Cortex of kidney (tissue), 1 donor: ENCODE measurements around the gene FHOD3.

ENCODE experiments used
- DNase-seq: peaks from one replicate; lab custom pipeline; 2025; lab: John Stamatoyannopoulos, UW

FHOD3 gene

DNA sequence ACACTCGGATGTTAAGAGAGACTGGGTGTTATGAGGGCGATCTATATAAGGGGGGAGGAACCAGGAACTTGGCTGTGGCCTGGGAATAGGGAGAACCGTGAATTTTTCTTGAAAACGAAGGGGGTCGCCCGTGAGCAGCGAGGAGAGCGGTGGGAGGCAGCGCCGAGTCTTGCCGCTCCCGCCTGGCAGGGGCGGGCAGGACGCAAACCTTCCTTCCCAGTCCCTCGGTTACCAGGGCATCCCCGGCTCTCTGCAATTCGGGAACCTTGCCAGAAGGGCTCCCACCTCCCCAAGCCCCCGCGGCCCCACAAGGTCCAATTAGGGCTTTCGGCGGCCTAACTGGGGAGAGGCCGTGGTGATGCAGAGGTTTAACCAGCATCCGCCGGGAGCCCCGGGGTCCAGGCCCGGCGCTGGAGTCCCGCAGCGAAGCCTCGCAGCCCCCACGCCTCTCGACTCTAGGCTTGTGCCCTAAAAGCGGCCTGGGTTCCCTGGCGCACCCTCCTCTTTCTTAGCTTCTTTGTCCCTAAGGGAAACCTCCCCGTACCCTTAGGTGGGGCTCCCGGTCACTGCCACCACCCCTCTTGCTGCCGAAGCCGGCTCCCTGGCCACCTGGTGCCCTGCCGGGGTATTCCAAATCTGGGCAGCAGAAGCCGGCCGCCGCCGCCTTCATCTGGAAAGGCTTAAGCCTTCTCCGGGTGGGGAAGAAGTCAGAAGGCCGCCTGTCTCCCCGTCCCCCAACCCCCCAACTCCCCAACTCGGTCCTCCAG, 680 bp upstream of the FHOD3 start:
- no peak for DNase-seq

DNA sequence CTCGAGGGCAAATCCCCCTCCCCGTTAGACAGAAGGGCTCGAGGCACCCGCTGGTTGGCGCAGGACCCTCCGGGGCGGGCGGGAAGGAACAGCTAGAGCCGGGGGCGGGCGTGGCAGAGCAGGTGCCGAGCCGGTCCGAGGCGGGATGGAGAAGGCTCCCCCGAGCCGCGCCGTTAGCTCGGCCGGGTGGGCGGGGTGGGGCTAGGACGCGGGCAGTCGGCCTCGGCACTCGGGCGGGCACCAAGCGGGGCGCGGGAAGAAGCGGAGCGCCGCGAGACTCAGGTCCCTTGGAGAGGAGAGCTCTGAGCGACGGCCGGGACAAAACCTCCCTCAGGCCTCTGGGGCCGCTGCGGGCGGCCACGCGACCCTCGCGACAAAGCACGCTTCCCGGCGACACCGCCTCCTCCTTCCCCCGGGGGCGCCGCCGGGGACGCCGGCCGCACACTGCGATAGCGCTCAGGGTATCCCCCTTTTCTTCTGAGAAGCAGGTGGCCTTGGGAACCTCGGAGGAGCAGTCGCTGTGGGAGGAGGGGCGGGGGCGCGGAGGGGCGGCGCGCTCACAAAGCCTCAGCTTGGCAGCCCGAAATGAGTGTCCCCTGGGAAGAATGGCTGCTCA, 721 bp downstream of the FHOD3 start:
- no peak for DNase-seq

DNA sequence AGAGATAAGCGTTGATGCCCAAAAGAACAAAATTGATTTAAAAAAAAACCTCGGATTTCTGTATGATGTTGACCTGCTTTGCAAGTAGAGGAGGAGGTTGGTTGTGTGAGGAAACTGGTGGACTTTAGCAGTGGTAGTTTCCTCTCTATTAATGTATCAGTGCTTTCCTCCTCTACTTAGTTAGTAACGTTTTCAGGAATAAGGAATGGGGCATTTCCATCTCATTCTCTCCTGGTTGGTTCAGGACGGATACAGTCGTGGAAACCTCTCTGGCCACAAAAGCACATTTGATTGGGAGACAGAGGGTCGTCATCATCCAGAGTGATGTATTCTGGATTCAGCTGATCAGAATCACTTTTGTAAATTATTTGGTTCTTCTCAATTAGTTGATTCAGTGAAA, 1.5 kb downstream of the FHOD3 start:
- no peak for DNase-seq

DNA sequence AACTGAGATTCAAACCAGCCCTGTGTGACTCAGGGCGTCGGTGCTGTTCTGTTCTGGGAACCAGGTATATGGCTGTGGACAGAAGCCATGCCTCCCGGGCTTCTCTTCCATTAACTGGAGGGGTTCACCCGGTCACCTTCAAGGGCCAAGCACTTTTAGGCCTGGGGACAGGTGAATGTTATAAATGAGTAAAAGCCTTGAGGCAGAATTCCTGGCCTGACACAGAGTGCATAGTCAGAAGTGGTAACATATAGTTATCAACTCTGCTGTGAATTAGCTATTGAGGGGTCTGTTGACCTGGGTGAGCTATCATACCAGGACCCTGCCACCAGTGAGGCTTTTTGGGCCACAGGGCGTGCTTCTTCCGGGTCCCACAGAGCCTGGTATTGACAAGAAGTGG, 2.7 kb downstream of the FHOD3 start:
- DNase-seq = no peak

DNA sequence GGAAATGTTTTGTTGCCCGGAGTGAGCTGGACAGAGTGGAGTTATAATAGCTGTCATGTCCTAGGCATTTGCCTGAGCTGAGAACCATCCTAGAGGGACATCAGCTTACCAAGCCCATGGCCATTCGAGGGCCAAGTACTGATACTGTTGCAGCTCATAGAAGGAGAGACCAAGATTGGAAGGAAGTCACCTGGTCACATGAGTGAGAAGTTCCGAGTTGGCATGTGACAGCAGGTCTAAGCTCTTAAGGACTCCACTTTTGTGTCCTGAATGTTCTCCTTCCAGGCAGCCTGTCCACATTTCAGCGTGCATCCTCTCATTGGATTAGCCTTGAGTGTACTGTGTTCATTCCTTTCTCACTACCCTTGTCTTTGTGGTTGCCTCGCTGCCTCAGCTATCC, 4.4 kb downstream of the FHOD3 start:
- no peak for DNase-seq

DNA sequence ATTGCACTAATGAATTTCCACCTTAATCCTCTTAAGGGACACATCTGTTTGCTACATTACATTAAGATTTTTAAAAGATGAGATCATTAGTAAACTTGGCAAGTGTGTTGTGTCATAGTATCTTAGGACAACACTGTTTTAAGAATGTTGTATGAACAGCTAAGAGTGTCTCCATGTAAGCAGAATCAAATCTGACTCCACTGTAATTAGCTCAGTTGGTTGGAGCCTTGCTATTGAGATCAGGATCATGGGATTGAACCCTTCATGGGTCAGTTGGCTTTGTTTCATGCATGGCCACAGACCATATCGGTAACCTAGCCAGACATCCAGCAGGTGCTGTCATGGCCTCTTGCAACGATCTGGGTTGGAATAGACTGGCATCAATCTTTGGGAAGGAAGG, 5.2 kb downstream of the FHOD3 start:
- no peak for DNase-seq

DNA sequence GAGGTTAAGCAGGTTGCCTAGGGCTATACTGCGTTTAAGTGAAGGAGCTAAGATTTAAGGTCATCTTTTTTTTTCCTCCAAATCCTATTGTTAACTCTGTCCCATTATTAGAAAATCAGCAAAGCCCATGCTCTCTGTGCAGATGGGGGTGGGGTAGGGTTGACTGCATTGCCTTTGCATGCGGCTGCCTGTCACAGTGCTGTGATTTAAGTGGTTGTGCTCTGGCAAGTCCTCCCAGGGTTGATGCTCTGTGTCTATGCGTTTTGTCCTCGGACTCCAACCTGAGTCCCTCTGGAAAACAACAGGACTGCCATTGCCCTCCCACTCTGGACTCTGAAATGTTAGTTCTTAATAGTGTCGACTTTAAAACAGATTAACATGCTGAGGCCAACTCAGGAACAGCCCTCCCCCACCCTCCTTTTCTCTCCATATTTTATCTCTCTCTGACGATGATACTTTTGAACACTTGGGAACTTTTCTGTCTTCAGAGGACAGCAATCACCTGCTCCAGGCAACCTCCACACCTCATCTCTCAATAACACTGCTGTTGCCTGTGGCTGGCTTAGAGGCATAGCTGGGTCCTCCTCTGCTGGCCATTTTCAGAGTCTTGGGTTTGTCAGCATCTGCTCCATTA, 5.8 kb downstream of the FHOD3 start:
- DNase-seq = no peak

DNA sequence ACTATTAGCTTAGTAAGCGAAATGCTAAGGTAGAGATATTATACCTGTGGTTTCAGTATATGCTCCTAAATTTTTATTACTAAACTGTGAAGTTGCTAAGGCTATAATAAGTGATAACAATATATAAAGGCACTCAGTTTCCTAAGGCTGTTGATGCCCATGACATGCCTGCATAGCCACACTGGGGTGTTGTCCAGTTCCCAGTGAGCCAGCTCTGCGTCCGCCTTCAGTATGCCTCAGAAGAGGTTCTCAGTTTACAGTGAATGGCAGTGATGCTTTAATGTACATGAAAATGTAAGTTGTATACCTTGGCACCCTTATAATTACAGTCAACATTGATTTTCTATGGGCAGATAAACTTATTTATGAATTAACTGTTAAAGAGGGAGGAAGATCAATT, 7.2 kb downstream of the FHOD3 start:
- no peak for DNase-seq

DNA sequence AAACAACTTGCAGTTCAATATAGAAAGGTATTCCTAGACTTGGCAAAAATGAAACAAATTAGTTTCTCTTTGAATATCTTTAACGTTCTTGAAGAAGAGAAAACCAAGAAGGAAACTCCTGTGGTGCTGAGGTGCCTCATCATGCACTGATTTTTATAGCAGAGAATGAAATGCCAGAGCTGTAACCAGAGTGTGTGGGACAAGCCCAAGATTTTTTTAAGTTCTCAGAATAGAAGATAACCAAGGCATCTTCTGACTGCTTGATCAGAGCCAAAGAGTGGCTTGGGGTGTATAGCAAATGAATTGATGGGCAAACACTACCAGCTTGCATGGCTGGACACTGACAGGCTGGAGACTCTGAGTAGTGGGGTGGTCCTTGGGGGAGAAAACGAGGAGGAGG, 7.9 kb downstream of the FHOD3 start:
- DNase-seq = no peak

DNA sequence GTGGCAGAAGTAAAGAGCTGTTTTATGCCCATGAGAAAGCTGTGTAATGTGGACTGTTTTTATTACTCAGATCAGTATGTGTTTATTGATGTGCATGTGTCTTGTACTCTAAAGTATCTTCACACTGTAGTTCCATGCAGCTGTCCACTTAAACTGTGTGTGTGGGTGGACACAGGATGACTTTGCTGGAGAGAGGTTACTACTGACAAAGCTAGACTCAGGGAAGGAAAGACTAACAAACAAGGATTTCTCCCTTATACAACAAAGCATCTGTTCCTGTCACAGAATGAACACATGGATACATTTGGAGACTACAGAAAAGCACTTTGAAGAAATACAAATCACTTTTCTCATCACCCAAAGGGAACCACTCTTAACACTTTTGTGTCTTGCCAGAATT, 10.0 kb downstream of the FHOD3 start:
- DNase-seq = no peak

DNA sequence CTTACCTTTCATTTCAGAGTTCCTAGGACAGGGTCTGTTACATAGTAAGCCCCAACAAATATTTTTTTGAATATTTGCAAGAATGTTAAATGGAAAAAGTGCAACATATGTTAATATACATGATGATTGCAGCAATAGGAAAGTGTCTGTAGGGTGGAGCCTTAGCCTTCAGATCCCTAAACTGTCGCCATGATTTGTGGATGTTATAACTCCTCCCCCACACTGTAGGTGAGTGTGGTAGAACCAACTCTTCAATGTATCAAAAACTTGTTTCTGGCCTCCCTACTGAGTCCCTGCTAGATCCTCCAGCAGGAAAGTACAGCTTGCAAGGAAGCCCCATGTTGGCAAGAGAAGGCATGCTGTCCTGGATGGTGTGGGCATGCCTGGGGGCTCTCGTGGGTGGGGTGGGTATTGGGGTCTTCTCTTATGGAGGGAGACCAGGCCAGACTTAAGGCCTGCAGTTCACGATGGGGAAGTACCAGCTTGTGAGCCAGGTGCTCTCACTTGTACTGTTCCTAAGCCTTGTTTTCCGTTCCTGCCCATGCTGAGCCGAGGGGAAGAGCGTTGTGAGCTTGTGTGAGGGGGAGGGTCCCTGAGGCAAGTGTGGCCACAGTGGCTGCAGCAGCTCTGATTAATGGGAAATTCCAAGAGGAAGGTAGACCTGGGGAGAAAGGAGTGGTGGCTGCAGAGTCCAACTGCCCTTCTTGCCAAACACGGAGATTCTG, 11.4 kb downstream of the FHOD3 start:
- no peak for DNase-seq

DNA sequence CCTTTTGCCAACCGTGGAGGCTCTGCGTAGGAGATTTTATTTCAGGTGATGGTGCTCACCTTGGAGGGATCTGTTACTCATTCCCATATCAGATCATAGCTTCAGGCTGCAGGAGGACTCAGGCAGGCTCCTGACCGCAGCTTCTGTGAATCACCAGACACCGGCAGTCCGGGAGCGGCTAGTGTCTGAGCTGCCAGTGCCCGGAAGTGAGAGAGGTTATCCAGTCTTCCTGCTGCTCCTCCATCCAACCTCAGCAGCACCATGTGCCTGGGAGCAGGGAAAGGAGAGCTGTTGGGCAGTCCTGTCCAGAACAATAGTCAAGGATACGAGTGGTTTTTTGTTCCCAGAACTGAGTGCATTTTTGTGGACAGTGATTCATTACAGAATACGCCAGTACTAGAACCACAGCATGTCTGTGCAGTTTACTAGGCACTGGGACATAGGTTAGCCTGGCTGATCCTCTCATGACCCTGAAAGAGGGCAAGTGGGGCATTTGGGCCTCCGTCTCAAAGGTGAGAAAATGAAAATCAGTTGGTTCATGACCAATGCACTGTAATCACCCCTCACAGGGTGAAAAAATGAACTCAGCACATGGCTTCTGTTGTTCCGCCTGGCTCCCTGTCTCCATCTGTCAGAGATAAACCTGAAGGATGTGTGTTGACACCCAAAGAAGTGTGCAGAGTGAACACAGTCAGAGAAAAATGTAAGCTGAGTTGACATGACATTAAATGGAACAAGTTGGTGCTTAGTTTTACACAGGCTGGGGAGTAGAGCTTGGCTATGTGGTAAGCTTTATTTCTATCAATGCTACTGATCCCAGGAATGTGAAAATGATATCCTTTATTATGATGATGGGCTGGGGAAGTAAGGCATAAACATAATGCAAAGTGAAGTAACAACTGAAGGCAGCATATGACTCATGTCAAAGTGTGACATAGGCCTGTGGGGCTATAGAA, 12.2 kb downstream of the FHOD3 start:
- no peak for DNase-seq

DNA sequence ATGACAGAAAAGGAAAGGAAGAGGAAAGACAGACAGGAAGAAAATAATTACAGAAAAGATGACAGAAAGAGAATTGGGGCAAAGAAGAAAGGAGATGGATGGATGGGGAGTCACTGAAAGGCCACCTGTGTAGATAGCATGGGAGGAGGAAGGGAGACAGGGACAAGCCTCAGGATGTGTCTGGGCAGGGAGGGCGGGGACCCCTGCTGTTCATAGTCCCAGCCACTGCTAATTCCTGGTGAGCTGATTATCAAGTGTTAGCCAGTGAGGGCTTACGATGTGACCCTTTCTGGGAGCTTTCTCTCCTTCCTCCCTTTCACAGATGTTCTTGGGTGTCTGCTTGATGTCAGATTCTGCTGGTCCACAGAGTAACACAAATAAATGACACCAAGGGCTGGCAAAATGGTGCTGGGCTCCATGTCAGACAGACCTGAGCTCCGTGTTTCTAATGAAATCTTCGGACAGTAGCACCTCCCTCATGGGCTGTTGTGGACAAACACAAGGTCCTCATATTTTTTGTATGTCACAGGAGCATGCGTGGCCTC, 13.6 kb downstream of the FHOD3 start:
- DNase-seq = no peak

DNA sequence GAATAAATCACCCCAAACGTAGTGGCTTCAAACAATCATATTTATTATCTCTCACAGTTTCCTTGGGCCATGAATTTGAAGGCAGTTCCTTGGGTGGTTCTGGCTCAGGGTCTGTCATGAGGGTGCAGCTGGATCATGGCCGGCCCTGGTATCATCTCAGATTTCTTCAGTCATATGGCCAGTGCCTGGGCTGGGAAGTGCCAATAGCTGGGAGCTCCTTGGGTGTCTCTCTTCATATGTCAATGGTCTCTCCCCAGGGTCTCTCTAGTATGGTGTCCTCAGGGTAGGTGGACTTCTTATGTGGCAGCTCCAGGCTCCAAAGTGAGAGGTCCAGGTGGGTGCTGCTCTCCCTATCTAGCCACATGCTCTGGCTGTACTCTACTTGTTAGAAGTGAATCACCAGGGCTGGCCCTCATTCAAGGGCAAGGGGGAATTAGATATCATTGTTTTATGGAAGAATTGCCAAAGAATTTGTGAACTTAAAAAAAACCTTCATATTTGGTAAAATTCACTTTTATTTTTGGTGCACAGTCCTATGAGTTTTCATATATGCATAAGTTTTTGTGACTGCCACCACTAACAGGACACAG, 15.4 kb downstream of the FHOD3 start:
- no peak for DNase-seq

DNA sequence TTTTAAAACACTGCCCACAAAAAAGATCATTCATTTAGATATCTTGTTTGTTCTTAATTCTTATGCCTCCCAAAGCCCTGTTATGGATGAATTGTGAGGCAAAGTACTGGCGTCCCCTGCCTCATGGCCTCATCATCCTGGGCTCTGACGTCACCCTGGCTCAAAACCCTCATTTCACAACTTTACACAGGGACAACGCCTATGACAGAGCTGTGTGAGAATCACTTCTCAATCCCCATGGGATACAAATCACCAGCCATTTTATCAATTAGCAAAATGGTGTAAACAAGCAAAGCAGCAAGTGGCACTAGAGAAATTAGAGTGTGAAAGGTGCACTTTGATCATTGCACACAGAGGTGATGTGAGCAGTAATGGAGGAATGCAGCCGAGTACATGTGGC, 16.6 kb downstream of the FHOD3 start:
- no peak for DNase-seq

DNA sequence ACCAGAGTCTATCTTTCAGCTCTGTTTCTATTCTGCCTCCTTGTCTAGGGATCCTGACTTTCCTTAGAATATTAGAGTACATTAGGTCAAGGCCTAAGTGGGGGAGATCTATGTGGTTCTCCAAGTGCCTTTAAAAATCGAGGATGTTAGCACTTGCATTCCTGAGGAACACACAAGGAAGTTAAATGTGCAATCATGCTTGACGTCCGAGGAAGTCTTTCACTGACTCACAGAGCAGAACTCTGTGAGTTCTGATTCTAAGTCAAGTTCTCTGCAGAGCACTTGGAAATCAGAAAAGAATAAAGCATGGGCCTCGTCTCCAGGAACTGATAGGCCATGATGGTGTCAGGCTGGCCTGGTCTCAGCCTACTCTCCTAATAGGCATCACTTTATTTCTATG, 17.2 kb downstream of the FHOD3 start:
- DNase-seq = no peak

DNA sequence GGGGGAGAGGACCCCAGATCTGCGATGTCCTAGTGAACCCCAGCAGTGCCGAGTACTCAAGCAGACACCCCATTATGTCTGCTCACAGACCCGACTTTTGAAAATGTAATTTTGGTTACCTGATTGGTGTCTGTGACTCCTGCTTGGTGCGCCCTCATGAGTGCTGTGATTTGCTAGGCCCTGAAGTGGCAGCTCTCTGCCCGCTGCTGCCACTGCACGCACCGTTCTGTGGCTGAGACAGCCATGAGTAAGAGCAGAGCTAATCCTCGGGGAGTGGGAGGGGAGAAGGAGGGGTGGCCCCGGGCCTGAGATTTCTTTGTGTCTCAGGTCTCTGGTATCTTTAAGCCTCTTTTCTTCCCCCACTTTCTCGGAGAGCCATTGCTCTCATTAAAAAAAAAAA, 18.2 kb downstream of the FHOD3 start:
- no peak for DNase-seq

DNA sequence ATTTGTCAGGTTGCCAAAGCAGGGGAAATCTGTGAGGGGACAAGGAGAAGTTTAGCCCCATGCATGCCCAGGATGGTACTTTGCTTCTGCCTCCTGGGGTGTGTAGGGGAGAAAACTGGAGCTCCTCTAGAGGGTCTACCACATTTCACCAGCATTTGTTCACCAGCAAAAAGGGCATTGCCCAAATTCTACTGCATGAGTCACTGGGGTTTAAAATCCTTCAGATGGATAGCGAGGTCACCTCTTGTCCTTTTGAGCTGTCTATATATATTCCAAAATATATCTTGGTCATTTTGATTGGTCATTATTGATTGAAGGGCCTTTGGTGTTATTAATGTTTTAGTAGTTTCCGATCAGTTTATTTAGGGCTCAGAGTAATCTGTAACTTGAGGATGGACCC, 18.7 kb downstream of the FHOD3 start:
- no peak for DNase-seq

DNA sequence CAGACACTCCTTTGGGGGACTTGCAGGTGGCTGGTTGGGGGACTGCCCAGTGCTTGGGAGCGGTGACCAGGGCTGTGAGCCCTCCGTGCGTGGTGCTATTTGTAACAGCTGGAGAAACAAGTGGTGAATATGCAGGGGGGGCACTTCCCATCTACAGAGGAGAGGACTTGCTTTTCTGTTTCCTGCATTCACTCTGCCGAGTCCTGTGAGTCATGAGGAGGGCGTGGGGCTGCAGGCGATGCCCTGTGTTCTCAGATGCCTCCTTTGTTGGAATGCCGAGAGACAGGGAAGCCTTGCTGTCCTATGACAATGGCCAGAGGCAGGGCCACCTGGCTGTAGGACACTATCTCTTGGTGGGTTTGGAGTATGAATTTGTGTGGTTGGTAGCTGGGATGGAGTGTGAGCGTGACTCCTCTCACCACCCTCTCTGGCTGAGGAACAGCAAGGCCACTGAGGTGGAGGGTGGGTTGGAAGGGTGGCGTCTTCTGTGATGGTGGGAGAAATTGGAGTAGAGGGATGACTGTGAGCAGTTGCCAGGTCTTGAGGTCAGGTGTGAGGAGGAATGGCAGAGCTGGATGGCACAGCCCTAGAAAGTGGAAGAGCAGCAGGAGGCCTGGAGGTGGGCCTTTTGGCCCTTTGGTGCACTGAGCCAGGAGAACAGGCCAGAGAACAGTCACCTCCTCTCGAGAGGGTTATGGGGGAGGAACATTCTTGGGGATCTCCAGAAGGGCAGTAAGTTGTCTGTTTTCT, 24.3 kb downstream of the FHOD3 start:
- no peak for DNase-seq

DNA sequence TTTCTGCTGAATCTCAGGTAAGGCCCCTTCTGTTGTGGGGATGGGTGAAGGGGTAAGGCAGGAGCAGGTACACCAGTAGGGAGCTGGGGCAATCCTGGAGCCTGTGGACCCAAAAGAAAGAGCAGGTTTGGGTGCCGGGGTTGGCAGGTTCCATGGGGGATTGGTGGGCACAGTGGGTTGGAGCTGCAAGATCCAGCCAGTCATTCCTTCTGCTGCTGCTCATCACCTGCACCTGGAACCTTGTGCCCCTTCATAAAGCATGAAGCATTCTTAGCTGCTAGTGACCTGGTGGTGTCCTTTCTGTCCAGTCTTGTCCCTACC, 24.9 kb downstream of the FHOD3 start:
- no peak for DNase-seq

DNA sequence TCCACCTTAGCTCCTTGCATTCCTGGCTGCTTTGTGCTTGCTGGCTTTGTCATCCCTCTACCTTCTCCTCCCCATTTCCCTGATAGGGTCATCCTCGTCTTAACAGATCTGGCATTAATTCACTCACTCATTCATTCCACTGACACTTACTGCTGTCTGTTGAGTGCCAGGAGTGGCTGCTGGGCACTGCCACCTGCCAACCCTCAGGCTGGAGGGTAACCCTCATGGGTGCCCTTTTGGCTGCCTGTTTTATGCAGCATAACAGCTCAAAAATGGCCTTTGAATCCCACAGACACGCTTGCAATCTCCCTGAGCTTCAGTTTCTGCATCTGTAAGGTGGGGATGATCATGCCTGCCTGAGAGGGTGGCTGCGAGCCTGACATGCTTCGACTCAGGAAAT, 25.2 kb downstream of the FHOD3 start:
- DNase-seq = no peak
